ENCODE data around the gene AK1.
"Not testable (repeated sequence)": the region's sequence is repeated elsewhere in the genome, so short reads cannot be mapped to it uniquely, and the experiment has no call there.

Gene AK1

DNA sequence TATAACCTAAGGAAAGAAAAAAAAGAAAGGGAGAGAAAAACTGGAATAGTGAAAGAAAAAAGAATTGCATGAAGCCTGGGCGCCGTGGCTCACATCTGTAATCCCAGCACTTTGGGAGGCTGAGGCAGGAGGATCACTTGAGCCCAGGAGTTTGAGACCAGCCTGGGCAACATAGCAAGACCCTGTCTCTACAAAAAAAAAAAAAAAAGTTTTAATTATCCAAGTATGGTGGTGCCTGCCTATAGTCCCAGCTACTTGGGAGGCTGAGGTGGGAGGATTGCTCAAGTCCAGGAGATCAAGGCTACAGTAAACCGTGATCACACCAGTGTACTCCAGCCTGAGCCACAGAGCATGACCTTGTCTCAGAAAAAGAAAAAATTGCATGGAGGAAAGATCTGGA is 4.2 kb upstream of the AK1 start:
- DNase-seq = not testable (repeated sequence)

DNA sequence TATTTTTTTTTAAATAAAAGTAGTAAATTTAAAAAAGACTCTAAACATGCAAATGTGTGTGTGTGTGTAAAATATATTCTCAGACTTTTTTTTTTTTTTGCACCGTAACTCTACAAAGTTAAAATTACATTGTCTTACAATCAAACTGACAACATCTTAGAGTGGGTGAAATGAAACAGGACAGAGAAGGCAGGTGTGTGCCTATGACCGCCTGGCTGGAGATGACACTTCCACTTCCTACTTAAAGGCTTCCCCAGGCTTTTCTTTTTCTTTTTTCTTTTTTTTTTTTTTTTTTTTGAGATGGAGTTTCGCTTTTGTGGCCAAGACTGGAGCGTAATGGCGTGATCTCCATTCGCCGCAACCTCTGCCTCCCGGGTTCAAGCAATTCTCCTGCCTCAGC is 2.7 kb upstream of the AK1 start:
- DNase-seq = no peak

DNA sequence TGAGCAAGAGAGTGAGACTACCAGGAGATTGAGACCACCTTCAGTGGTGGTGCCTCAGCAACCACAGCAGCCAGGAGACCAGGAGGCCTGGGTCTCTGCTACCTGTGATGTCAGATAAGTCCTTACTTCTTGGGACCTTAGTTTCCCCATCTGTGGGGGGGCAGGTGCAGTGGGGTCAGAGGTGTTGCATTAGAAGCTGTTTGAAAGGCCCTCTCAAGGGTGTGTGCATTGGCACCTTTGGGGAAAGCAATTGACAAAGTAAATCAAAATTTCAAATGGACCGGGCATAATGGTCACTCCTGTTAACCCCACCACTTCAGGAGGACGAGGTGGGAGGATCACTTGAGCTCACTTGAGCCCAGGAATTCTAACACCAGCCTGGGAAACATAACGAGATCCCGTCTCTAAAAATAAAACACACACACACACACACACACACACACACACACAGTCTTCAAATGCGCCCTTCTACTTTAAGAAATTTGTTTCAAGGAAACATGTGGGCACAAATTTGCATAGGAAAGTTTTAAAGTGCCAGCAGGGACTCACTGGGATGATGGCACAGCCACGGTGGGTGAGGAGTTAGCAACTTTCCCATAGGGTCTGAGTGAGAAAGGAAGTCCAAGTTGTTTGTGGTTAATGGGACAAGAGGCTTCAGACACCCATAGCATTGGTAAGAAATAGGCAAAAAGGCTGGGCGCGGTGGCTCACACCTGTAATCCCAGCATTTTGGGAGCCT is 1.3 kb upstream of the AK1 start:
- DNase-seq = no peak

DNA sequence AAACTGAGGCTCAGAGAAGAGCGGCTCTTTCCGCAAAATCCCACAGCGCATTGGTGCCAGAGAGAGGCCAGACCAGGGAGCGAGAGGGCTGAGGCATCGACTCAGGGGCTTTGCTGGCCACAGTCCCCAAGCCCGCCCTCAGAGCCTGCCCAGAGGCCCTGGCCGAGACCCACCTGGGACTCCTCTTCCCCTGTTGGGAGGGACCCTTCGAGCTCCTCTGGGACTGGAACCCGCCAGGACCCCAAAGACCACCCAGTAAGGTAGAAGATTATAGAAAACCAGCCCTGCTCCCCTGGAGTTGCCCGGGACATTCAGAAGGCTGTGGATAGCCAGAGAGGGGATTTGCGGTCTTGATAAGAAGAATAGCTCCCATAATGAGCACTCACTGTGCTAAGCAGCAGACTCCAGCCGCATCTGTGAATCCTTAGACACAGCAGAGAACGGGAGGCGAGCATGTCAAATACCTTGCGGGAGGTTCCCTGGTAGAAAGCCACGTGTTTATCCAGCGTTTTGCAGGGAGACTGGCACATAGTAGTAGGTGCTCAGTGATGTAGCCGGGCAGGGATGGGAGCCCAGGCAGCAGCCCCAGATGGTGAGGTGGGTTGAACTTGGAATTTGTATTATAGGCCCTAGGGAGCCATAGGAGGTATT is 651 bp upstream of the AK1 start:
- DNase-seq = no peak

DNA sequence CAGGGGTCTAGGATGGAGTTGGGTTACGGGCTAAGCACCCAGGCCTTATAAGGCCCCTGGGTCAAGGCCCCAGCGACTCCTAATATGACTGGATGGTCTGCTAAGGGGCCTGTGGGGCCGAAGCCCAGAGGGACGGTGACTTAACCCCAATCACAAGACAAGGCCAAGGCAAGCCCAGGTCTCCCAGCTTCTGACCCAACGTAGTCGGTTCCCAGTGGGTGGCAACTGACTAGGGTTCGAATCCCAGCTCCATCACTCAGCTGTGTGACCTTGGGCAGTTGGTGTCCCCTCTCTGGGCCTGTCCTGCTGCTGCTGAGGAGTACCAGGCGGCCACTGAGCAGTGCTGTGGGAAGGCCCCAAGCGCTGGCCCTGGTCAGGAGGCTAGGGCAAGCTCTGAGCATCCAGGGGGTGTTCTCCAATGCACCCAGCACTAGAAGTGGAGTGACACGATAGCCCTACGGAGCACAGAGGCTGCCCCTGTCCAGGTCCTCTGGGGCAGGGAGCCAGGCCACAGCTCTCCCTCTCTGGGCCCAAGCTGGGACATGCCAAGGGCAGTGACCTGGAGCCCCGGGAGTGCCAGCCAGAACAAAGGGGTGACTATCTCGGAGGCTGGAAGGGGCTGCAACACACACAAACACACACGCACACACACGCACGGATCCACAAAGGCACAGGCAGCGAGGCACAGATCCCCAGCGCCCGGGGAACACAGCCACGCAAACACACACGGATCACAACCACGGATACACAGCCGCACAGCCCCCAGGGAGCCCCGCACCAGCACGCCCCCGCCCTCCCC is 512 bp downstream of the AK1 start:
- DNase-seq = no peak

DNA sequence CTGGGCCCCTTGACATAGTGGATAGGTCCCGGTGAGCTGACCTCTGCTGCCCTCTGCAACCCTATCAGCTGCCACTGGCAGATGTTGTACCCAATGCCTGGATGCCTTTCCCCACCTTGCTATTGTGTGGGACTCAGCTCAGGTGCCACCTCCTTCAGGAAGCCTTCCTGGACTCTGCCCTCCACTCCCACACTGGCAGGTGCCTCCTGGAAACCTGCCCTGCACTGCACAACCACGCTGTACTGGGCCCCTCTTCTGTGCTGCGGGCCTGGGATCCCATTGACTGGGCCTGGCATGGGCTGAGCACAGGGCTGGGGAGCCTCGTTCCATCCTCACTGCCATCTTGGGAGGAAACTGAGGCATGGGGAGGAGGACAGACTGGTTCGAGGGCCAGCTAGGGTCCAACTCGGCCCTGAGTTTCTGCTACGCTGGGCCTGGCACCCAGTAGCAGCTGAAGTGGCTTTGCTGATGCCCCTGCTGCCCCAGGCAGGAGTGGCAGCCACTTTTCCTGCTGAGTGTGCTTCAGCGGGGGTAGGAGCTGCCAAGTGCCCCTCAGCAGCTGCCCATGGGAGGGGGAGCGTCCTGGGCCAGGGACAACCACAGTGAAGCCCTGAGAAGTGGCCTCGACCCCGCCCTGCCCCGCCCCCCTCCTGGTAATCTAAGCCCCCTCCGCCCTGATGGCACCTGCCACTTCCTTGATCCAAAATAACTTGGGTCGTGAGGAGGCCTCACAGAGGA is 1.3 kb downstream of the AK1 start:
- no peak for DNase-seq

DNA sequence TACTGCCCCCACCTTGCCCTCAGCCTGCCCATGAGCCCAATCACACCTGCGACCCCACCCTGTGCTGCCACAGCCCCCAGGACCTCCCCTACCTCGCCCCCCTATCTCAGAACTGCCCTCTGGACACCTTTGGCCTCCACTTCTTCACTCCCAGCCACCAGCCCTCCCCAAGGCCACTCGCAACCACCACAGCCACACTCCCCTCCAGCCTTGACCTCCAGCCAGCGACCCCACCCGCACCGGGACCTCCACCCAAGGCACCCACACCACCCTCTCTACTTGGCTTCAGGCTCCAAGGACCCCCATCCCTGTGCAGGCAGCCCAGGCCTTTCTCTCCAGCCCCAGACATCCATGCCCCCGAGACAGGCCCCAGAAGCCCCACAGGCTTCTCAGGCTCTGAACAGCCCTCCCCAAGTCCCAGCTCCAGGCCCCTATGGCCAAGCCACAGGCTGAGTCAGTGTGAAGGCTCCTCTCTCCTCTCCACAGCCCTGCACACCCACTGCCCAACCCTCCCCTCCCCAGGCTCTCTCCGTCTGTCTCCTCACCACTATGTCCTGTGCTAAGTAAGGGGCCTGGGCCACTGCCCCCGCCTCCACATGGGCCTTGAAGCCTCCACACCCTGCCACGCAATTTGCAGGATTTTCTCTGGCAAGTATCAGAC is 2.0 kb downstream of the AK1 start:
- DNase-seq = no peak

DNA sequence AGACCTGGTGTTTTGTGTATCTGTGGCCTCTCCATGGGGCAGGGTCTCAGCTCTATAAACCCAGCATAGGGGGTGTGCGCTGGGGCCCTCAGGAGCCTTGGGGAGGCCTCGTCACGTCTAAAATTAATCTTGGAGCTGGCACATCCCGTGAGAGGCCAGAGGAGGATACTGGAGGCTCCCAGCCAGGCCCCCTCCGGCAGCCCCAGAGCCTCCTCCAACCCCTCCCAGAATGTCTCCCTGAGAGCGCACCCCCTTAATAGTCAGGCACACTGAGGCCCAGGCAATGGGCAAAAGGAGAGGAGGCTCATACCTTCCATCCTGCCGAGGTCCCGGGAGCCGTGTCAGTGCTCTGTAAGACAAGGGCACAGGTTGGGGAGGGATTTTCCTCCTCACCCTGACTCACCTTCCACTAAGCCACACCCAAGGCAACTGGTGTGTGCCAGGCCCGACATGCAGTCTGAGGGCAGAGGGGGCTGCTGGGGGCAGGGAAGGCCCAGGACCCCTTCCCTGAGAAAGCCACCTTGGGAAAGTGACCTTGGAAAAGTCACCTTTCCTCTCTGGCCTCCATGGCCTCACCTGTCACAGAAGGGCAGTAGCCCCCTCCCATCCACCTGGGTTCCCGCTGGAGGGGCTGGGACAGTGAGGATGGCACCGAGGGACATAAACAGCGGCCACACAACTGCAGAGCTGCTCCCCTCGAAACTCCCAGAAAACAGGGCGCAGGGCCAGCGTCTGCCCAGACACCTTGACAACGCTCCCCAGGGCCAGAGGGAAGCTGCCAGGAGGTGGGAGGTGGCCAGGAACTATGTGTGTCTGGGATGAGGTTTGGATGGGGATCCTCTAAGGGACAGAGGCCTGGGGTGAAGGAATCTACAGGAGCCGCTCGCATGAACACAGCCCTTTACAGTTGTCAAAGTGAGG is 2.9 kb downstream of the AK1 start:
- no peak for DNase-seq

DNA sequence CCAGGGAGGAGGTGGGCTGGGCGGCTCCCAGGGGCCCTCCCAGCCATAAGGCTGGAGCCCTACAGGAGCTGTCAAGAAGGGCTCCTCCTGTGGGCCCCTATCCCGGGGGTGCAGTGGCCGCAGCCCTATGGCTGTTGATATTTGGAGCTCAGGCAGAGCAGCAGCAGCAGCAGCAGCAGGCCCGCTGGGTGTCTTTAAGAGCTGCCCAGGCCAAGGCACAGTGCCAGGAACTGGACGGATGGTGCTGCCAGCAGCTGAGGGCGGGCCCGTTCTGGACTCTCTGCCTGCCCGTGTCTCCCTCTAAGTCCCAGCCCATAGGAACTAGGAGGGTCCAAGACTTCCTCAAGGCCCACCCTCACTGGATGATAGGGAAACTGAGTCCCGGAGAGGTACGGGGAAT is 3.6 kb downstream of the AK1 start:
- DNase-seq = no peak

DNA sequence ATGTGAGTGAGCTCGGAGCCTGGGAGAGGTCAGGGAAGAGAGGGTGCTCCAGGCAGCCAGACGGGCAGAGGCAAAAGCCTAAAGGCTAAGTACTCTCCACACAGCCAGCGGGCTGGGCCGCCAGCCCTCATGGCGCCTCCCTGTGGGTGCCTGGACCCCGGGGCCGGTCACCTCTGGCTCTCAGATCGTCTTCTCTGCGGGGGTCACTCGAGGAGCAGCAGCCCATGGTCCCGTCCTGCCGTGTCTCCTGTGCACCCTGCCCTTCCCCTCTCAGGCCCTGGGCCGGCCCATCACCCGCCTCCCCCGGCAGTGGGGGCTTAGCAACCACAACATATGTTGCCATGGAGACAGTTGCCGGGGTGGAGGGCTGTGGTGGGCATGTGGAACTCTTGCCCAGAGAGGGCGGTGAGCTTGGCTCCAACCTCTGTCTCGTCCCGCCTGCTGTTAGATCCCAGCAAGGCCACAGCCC is 4.2 kb downstream of the AK1 start:
- no peak for DNase-seq

DNA sequence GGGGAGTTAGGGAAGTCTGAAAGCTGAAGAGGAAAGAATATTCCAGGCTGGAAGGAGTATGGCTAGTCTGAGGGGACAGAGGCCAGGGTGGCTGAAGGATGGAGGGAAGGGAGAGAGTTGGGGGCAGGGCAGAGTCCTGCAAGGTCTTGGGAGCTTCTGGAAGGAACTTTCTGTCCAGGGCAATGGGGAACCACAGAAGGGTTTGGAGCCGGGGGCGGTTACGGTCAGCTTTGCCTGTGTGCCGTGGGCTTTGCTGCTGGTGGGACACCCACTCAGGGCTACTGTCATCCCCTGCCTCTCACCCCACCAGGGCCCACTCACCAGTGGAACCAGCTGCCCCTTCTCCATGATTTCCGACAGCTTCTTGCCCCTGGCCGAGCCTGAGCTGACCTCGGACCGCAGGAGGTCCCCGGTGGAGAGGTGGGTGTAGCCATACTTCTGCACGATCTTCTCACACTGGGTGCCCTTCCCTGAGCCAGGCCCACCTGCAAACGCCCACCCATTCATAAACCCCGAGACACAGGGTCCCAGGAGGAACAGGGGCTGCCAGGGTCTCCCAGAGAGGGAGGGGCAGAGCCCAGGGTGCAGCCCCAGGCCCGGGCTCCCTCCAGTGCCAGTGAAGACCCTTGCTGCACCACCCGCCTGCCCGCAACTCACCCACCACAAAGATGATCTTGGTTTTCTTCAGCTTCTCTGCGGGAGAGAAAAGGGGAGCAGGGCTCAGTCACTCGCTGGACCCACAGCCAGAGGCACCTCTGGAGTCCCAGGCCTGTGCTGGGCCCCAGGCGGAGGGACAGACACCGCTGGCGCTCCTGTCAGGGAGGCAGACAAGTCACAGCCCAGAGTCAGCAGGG is 4.9 kb downstream of the AK1 start:
- DNase-seq = no peak

DNA sequence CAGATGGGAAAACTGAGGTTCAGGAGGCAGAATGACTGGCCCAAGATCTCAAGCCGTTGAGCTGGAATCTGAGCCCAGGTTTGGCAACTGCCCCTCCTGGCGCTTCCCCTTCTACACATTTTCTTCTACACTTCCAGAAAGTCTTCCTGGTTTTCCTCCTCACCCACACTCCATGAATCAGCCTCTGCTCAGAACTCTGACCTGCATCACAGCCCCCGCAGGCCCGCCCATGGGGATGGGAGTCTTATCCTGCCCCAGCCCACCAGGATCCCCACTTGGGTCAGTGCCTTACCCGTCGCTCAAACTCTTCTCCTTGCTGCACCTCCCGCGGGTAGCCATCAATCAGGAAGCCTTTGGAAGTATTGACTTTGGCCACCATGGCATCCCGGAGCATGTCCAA is 5.9 kb downstream of the AK1 start:
- no peak for DNase-seq

DNA sequence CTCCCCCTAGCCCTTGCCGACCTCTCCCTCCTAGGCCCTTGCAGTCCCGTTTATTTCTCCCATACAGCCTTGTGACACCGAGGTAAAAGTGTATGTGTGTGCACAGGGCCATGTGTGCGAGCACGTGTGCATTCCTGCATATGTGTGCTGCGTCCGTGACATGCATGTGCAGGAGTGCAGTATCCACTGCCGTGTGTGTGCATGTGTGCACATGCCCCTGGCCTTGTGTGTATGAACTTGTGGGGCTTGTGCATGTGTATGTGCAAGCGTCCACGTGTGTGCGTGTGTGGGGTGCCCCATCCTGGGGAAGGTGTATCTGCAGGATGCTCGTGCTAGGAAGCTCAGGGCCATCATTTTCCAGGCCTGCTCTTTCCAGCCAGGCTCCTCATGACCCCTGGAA is 6.6 kb downstream of the AK1 start:
- DNase-seq = no peak

DNA sequence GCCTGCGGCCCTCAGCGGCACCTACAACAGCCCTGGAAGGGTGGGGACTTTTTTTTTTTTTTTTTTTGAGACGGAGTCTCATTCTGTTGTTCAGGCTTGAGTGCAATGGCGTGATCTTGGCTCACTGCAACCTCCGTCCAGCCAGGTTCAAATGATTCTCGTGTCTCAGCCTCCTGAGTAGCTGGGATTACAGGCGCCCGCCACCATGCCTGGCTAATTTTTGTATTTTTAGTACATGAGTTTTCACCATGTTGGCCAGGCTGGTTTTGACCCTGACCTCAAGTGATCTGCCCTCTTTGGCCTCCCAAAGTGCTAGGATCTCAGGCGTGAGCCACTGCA is 7.4 kb downstream of the AK1 start:
- not testable (repeated sequence) for DNase-seq

DNA sequence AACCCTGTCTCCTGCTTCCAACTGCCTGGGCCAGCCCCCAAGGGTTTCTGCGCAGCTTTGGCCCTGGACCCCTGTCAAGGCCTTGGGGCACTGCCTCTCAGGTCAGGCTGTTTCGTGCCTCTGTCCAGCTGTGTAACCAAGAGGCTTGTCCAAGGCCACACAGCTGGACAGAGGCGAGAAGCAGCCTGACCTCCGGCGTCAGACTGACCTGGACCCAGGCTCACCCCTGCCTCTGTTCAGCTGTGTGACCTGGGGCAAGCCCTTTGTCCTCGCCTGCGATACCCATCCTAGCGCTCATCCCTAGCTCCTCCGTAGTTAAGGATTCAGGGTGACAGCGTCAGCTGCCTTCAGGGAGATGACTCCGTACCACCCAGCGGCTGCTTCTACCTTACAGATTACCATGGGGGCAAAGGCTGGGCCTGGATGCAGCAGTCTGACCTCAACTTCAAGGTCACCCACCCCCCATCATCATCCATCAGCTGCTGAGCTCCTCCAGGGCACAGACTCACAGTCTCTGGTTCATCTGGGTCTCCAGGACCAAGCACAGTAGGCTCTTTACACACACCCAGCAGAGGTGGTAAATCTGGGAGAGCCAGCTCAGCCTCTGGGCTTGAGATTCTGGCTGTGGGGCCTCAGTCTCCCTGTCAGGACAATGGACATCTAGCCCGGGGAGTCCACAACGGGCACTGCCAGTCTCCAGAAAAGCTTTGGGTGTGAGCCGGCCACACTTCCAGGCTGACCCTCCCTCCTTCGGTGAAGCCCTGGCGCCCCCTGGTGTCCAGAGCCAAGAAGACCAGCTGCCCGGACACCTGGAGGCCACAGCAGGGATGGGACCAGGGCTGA is 7.9 kb downstream of the AK1 start:
- no peak for DNase-seq

DNA sequence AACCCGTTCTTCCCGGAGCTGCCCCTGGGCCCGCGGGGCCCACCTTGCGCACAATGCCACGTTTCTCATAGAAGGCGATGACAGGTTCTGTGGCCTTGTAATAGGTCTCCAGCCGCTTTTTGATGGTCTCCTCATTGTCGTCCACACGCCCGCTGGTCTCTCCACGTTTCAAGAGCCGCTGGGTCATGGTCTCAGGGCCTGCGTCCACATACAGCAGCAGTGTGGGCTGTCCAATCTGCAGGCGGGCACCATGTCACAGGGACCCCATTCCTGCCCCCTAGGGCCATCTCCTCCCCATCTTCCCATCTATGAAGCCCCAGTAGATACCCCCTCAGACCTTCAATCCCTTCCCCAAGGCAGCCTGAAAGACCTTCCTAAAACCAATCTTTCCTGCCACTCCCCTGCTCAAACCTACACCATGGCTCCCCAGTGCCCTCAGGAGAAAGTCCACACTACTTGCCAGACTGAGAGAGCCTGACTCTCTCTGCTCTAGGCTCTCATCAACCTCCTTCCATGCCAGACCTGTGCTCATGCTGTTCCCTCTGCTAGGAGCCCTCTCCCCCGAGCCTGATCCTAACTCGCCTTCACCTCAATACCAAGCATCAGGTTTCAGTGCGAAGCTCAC is 9.1 kb downstream of the AK1 start:
- no peak for DNase-seq

DNA sequence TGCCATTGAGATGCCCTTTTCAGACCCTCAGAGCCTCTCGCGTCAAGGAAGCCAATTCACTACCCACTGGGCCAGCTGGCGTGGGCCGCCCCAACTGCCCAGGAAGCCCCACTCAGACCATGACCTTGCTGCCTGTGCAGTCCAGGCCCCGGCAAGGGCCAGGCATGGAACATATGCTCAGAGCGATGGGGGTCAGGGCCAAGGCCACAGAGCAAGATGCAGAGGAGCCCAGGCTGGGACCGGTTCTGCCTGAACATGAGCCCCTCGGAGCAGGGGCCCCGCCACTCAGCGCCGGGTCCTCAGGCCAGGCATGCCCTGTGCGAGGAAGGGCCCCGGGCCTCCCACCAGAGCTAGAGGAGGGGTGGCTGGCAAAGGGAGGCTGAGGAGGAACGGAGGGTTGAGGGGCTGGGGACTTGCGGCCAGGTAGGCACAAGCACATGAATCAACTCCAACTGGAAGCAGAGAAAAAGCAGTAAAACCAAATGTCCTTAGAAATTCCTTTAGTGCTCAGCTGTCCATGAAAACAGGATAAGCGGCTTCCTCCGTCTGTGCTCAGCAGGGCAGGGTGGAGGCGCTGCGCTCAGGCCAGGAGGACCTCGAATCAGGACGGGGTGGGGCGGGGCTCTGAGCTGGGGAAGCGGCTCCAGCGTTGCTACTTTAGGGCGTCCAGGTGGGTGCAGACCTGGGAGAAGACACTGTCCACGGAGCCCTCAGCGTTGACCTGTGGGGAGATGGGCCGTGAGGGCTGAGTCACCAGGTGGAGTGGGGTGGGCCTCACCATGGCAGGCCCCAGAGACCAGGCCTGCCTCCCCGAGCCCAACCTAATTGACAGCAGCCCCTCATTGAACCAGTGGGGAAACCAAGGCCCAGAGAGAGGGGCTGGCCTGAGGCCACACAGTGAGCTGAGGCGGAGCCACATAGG is 9.9 kb downstream of the AK1 start:
- DNase-seq = no peak

DNA sequence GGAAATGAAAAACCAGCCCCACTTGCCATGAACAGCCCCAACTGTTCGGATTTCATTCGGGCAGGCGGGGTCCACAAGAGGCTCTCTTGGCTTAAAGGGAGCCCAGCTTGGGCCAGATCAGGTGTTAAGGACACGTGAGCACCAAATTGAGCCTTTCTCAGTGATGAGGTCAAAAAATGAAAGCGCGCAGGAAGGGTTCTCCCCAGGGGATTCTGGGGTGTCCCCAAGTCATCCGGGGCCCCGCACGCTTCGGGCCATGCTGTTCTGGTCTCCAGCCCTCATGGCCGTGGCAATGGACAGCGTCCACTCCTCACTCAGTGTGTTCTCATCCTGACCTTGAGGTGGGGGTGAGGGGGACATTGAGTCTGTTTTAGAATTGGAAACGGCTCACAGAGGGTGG is 10.9 kb downstream of the AK1 start:
- no peak for DNase-seq

Measured in cortex of kidney (tissue), 1 donor.